ENCODE data around the gene TIGD4.
"Not testable (repeated sequence)": the region's sequence is repeated elsewhere in the genome, so short reads cannot be mapped to it uniquely, and the experiment has no call there.

The TIGD4 gene

GRCh38 chr4:152780267-152780778 lies 793 bp upstream of the TIGD4 start:
- DNase-seq (ENCODE audit: low read depth, low spot score), result no peak

GRCh38 chr4:152778656-152779512 lies 646 bp downstream of the TIGD4 start:
- peak; percentile 54 for DNase-seq (ENCODE audit: low read depth, low spot score)

- no peak for DNase-seq (ENCODE audit: low read depth, low spot score)
Observed at GRCh38 chr4:152777488-152777887, 2.0 kb downstream of the TIGD4 start.

GRCh38 chr4:152776352-152776751 lies 3.2 kb downstream of the TIGD4 start:
- DNase-seq (ENCODE audit: low read depth, low spot score), result no peak

- no peak for DNase-seq (ENCODE audit: low read depth, low spot score)
Observed at GRCh38 chr4:152773953-152774352, 5.6 kb downstream of the TIGD4 start.

- no peak for DNase-seq (ENCODE audit: low read depth, low spot score)
Observed at GRCh38 chr4:152773339-152773738, 6.2 kb downstream of the TIGD4 start.

- DNase-seq (ENCODE audit: low read depth, low spot score), result no peak
Observed at GRCh38 chr4:152771741-152772533, 7.6 kb downstream of the TIGD4 start.

- not testable (repeated sequence) for DNase-seq (ENCODE audit: low read depth, low spot score)
Observed at GRCh38 chr4:152765069-152765737, 14.3 kb downstream of the TIGD4 start.

- no peak for DNase-seq (ENCODE audit: low read depth, low spot score)
Observed at GRCh38 chr4:152763796-152764195, 15.7 kb downstream of the TIGD4 start.

- DNase-seq (ENCODE audit: low read depth, low spot score), result no peak
Observed at GRCh38 chr4:152748619-152749018, 30.9 kb downstream of the TIGD4 start.

GRCh38 chr4:152747444-152747843 lies 32.1 kb downstream of the TIGD4 start:
- DNase-seq (ENCODE audit: low read depth, low spot score), result no peak

- DNase-seq (ENCODE audit: low read depth, low spot score), result no peak
Observed at GRCh38 chr4:152738827-152739226, 40.7 kb downstream of the TIGD4 start.

- no peak for DNase-seq (ENCODE audit: low read depth, low spot score)
Observed at GRCh38 chr4:152735906-152736305, 43.6 kb downstream of the TIGD4 start.

GRCh38 chr4:152735396-152735859 lies 44.1 kb downstream of the TIGD4 start:
- peak; percentile 41 for DNase-seq (ENCODE audit: low read depth, low spot score)

GRCh38 chr4:152734699-152735050 lies 44.9 kb downstream of the TIGD4 start:
- no peak for DNase-seq (ENCODE audit: low read depth, low spot score)

GRCh38 chr4:152734015-152734698 lies 45.4 kb downstream of the TIGD4 start:
- no peak for DNase-seq (ENCODE audit: low read depth, low spot score)

- DNase-seq (ENCODE audit: low read depth, low spot score), result no peak
Observed at GRCh38 chr4:152731997-152732396, 47.5 kb downstream of the TIGD4 start.

GRCh38 chr4:152729466-152729865 lies 50.1 kb downstream of the TIGD4 start:
- DNase-seq (ENCODE audit: low read depth, low spot score), result no peak

- DNase-seq (ENCODE audit: low read depth, low spot score), result no peak
Observed at GRCh38 chr4:152728343-152728742, 51.2 kb downstream of the TIGD4 start.

GRCh38 chr4:152727784-152728183 lies 51.7 kb downstream of the TIGD4 start:
- no peak for DNase-seq (ENCODE audit: low read depth, low spot score)

GRCh38 chr4:152724494-152724893 lies 55.0 kb downstream of the TIGD4 start:
- DNase-seq (ENCODE audit: low read depth, low spot score), result no peak
